CD4-positive, alpha-beta T cell treated with Interleukin-6 at 100 ng/mL for 8 hours (primary cell): ENCODE data around the gene ZNF786.
"Not testable (repeated sequence)": the region's sequence is repeated elsewhere in the genome, so short reads cannot be mapped to it uniquely, and the experiment has no call there.

Experiments used
- DNase-seq: peaks from one replicate; pipeline ENCODE4 v3.0.0-alpha.2; 2020; ENCODE audit warnings: mixed read lengths, low spot score

ZNF786 gene, protein sequence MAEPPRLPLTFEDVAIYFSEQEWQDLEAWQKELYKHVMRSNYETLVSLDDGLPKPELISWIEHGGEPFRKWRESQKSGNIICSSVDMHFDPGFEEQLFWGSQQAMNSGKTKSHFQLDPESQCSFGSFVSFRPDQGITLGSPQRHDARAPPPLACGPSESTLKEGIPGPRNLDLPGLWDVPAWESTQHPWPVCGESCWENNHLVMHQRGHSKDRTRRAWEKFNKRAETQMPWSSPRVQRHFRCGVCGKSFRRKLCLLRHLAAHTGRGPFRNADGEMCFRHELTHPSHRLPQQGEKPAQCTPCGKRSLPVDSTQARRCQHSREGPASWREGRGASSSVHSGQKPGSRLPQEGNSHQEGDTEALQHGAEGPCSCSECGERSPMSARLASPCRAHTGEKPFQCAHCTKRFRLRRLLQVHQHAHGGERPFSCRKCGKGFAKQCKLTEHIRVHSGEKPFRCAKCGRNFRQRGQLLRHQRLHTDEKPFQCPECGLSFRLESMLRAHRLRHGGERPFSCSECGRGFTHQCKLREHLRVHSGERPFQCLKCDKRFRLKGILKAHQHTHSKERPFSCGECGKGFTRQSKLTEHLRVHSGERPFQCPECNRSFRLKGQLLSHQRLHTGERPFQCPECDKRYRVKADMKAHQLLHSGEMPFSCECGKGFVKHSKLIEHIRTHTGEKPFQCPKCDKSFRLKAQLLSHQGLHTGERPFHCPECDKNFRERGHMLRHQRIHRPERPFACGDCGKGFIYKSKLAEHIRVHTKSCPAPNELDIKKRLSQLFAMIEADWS

DNA sequence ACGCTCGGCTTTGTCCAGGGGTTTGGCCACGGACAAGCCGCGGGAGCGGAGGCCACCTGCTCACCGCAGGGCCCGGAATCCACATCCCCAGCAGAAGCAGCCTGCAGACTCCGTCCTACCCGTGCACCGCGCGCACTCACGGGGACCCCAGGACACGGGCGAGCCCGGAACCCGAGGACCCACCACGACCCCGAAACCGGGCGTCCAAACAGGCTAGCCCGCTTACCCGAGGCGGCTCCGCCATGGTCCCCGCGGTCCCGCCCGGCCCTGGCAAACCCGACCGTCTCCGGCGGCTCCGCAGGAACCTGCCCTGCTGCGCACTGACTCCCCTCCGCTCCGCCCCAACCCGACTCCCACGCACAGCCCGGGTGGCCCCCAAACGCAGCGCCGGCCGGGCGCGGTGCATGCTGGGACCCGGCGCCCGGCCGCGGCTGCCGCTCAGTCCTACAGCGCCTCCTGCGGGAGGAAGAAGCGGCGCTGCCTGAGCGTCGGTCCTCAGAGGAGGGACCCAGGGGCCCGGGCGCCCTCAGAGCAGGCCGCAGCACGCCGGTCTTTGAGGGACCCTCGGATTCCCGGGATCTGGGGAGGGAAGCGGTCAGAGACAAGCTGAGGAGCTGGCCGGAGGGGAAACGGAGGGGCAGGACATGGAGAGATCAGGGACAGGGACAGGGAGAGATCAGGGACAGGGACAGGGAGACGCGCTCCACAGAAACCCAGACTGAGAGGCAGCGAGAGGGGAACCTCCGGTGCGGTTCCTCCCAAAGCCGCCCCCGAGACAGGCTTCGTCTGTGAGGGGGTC, at the start of gene ZNF786:
Gene ZNF786 (minus strand): TSS at position 322 of the 799 bp plus-strand sequence. CDS start 78 bp downstream, at position 244.
- peak; percentile 91 for DNase-seq

DNA sequence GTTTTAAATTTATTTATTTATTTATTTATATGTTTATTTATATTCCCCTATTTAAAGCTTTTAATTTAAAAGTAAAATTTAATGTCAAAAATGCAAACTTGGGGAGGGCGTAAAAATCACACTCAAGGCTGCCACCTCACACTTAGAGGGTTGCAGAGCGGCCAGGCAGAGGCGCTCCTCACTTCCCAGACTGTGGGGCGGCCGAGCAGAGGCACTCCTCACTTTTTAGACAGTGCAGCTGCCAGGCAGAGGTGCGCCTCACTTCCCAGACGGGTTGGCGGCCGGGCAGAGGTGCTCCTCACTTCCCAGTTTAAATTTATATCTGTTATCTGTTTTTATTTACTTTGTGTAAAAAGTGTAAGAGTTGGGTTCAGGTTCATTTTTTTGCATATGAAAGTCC, 45.6 kb upstream of the ZNF786 start:
- DNase-seq: no peak

DNA sequence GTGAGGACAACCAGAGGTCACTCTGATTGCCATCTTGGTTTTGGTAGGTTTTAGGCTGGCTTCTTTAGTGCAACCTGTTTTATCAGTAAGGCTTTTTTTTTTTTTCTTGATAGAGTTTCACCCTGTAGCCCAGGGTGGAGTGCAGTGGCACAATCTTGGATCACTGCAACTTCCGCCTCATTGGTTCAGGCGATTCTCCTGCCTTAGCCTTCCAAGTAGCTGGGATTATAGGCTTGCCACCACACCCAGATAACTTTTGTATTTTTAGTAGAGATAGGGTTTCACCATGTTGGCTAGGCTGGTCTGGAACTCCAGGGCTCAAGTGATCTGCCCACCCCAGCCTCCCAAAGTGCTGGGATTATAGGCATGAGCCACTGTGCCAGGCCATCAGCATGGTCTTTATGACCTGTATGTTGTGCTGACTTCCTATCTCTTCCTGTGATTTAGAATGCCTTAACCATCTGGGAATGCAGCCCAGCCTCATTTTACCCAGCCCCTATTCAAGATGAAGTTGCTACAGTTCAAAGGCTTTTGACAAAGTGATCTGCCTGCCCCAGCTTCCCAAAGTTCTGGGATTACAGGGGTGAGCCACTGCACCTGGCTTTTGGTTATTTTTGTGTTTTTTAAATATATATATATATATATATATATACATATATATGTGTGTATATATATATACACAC, 42.7 kb upstream of the ZNF786 start:
- DNase-seq: no peak

DNA sequence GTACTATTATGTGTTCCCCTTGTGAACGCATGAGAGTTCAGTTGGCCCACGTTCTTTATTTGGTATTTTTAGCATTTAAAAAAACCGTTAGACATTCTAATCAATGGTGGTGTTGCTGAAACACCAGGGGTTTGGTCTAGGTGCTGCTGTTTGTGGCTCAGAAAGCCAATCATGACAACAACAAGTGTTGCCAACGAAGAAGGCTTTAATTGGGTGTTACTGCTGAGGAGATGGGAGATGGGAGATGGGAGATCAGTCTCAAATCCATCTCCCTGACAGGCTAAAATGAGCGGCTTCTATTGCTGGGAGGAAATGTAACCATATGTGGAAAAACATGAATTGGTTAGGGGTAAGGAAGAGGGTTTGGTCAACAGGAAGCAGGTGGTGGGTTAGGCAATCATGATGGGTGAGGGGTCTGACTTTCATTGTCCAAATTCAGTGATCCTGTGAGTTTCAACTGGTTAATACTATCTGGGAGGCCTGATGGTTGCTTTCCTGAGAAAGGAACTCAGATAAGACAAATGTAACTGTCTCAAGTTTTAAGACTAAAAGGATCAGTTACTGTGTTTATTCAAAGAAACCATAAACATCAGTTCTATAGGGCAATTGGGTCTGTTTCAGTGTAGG, 40.2 kb upstream of the ZNF786 start:
- DNase-seq: no peak

DNA sequence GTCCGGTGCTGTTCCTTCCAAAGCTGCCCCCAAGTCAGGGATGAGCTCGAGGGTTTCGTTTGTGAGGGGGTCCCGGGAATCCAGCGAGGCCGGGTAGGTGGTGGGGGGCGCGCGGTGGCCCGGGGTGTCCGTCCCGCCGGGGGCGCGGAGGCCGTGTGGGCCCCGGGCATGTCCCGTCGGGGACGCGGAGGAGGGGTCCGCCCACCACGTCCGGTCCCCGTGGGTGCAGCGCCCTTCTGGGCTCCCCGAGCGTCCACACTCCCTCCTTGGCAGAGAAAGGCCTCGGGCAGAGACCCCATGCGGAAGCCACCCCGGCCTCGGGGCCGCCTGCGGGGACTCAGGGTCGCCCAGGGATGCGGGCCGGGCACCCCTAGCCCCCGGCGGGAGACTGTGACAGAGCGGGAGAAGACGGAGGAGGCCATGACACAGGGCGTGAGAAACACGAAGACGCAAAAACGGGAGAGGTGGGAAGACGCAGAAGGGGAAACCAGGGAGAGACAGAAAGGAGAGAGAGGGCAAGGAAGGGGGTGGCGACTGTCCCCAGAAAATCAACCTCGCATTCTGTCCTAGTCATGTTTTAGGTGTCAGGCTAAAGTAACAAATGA, 36.2 kb upstream of the ZNF786 start:
- DNase-seq: peak; percentile 48

DNA sequence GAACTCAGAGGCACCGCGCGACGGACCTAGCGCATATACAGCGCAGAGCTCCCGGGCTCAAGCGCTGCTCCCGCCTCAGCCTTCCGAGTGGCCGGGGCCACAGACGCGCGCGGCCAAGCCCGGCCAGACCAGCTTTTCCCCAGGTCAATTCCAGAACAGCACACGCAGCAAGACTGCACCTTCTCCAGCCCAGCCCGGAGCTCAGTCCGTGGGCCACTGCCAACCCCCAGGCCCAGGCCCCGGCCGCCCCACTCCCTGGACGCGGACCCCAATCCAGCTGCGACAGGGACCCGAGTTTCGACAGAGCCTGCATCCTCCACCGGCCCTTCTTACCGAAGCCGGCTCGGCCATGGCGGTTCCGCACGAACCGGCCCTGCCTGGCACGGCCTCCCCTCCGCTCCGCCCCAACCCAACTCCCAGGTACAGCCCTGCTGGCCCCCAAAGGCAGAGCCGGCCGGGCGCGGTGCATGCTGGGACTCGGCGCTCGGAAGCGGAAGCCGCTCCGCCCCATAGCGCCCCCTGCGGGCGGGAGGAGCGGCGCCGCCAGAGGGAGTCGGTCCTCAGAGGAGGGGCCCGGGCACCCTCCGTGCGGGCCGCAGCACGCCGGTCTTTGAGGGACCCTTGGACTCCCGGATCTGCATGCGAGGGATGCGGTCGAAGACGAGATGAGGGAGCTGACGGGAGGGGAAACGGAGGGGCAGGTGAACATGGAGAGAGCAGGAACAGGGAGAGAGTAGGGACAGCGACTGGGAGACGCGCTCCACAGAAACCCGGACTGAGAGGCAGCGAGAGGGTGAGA, 35.5 kb upstream of the ZNF786 start, which contains the start of gene ZNF425:
Gene ZNF425 (minus strand): TSS at position 462 of the 799 bp plus-strand sequence. CDS start 111 bp downstream, at position 351.
- DNase-seq: peak; percentile 90

DNA sequence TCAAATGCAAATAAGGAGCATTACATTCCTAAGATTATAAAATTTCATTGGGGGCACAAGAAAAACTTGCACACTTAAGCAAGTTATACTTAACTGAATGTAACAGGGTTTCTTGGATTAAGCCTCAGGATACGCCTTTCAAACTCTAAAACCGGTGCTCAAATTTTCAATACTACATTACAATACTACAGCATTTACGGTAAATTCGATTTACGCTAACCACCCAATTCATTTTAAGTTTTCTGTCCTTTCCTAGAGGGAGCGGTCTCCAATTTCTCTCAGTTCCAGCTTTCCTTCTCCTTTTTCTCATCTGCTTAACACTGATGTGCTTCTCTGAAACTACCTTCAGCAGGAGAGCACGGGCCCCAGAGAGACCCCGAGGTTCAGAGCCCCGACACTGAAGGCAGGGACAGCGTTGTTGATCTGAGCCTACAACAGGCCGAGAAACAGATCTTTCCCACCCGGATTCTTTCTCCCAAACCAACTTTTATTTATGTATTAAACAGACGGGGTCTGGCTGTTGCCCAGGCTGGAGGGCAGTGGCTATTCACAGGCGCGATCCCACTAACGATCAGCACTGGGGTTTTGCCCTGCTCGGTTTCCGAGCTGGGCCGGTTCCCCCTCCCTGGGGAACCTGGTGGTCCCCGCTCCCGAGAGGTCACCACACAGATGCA, 34.8 kb upstream of the ZNF786 start:
- no peak for DNase-seq

DNA sequence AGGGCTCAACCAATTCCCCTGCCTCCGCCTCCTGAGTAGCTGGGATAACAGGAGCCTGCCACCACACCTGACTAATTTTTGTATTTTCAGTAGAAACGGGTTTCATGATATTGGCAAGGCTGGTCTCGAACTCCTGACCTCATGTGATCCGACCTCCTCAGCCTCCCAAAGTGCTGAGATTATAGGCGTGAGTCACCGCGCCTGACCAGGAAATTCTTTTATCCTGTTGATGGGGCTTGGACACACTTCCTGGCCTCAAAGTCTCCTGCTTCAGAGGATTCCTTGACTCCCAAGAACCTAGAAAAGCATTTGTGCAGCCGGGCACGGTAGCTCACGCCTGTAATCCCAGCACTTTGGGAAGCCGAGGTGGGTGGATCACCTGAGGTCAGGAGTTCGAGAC, 19.5 kb upstream of the ZNF786 start:
- no peak for DNase-seq

DNA sequence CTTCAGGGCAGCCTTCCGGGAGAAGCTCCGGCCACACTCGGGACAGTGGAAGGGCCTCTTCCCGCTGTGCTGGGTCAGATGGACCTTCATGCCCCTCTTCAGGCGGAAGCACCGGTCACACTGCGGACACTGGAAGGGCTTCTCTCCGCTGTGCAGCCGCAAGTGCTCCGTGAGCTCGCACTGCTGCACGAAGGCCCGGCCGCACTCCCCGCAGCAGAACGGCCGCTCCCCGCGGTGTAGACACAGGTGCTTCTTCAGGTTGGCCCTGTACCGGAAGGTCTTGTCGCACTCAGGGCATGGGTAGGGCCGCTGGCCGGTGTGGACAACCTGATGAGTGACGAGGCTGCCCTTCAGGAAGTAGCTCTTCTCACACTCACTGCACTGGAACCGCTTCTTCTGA, 14.2 kb upstream of the ZNF786 start:
- no peak for DNase-seq

DNA sequence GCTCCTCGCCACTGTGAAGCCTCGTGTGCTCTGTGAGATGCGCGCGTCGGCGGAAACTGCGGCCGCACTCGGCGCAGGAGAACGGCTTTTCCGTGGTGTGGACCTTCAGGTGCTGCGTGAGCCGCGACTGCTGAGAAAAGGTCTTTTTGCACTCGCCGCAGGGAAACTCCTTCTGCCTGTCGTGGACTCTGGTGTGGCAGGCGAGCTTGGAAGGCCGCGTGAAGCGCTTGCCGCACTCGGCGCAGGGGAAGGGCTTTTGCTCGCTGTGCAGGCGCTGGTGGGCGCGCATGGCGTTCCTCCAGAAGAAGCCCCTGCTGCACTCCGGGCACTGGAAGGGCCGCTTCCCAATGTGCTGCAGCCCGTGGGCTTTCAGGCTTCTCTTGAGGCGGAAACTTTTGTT, 13.7 kb upstream of the ZNF786 start:
- no peak for DNase-seq

DNA sequence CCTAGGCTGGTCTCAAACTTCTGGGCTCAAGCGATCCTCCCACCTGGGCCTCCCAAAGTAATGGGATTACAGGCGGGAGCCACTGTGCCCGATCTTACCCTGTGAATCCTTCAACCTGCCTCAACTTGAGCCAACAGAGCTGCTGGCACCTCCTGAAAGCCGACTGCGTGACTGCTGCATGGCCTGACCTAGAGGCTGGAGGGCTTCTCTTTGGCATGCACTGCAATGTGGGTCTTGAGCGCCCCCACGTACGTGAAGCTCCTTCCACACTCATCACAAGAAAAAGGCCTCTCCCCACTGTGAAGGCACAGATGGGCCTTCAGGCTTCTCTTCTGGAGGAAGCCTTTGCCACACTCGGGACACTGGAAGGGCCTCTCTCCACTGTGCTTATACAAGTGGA, 12.9 kb upstream of the ZNF786 start:
- no peak for DNase-seq

DNA sequence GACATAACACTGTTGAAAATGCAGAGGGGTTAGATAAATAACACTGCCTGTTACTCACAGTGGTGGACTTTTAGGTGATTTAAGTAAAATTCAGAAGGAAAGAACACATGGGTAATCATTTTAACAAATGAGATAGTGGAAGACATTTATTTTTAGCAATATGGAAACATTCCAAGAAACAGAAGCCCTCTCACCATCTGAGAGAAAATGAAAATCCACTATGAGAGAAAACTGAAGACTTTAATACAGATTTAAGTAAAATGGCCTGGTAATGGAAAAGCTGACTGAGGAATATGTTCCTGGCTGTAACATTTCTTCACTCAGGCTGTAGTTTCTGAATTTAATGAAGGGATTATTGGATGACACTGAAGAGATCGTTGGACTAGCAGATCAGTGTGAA, 12.1 kb upstream of the ZNF786 start:
- no peak for DNase-seq

DNA sequence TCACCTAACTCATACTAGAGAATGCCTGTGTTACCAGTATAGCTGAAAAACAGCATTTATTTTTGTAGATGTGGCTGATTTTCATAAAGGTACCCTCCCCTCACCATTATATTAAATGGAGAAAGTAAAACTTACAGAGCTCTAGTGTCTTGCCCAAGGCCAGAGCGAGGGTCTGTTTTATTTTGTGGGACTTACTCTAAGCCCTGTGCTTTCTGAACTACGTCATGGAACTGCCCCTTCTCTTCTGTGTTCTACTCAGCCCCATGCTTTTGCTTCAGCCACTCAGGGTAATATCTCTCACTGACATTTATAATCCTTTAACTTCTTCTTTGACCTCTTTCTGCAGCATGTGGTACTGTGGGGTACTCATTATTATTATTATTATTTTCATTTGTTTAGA, 10.3 kb upstream of the ZNF786 start:
- DNase-seq: no peak

DNA sequence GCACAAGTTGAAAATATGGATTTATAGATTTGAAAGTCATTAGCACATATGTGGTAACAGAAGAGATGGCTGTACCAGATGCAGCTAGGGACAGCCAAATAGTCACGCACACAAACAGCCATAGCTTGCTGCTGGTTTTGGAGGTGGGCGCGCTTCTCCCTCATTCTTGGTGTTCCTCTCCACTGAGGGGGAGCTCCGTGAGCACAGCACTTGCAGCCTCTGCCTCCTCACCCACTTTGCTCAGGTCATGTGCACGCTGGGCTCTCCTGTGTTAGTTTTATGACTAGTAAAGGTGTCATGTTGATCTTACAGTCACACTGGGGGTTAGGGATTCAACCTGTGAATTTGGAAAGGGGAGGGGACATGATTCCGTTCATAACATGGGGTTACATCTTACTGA, 8.5 kb upstream of the ZNF786 start:
- DNase-seq: no peak

DNA sequence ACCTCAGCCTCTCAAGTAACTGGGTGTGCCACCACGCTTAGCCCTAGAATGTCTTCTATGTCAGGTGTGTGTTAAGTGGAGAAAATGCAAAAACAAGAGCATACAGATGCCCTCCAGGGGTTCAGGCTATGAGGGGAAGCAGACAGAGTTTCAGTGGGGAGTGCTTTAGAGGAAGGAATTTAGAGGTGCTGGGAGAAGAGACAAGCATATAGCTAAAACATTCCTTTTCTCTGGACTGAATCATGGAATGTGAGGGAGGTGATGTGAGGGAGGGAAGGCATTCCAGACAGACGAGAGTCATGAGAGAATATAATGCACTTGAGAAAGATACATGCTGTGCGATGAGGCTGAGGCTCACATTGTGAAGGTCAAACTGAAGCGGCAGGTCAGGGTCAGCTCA, 6.6 kb upstream of the ZNF786 start:
- no peak for DNase-seq

DNA sequence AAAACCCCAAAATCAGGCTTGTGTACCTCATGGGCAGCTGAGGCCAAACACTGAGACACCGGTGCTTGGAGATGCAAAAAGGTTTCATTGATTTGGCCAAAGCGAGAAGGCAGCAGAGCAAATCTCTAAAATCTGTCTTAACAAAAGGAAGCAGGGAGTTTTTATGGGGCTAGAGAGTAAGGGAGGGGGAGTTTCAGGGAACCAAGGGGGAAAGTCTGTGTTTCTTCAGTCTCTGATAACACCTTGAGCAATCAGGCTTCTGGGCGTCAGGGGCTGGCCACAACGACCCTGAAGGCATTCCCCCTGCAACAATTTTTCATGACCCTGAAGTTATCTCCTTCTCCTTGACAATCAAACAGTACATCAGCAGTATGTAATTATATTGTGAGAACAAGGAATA, 2.7 kb upstream of the ZNF786 start:
- DNase-seq: no peak

DNA sequence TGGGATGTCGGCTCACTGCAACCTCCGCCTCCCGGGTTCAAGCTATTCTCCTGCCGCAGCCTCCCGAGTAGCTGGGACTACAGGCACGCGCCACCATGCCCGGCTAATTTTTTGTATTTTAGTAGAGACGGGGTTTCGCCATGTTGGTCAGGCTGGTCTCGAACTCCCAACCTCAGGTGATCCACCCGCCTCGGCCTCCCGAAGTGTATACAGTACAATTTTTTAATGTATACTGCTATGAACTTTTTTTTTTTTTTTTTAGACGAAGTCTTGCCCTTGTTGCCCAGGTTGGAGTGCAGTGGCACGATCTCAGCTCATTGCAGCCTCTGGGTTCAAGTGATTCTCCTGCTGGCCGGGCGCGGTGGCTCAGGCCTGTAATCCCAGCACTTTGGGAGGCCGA, 1.7 kb upstream of the ZNF786 start:
- not testable (repeated sequence) for DNase-seq

DNA sequence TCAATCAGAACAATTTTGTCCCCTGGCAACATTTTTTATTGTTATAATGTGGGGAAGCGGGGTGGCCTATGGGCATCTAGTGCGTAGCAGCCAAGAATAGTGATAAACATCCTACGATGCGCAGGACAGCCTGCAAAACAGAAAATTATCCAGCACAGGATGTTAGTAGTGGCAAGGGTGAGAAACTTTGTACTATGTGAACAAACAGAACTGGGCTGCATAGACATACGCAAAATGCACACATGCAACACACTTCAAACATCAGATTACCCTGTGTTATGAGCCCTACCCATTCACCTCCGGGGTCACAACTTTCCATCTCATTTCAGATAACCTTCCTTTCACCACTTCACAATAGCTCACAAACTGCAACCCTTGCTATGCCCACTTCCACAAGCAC, 3.1 kb downstream of the ZNF786 start:
- DNase-seq: no peak

DNA sequence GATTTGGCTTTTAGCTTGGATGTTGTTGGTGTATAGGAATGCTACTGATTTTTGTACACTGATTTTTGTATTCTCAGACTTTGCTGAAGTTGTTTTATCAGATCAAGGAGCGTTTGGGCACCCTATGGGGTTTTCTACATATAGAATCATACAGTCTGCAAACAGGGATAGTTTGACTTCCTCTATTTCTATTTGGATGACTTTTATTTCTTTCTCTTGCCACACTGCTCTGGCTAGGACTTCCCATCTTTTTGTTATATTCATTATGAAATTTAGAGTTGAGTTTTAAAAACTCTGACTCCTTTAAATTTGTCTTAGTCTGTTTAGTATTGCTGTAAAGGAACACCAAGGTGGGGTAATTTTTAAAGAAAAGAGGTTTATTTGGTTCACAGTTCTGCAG, 4.7 kb downstream of the ZNF786 start:
- no peak for DNase-seq

DNA sequence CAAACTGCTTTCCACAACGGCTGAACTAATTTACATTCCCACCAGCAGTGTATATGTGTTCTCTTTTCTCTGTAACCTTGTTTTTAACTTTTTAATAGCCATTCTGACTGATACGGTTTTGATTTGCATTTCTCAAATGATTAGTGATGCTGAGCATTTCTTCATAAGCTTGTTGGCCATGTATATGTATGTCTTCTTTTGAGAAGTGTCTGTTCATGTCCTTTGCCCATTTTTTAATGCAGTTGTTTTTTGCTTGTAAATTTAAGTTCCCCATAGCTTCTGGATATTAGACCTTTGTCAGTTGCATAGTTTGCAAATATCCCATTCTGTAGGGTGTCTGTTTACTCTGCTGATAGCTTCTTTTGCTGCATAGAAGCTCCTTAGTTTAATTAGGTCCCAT, 6.1 kb downstream of the ZNF786 start:
- DNase-seq: no peak
